MCF 10A (cell line): ENCODE data around the gene ERCC6L2. TPM values are rescaled to one million over a fixed set of nuclear protein-coding genes. Genes with fewer than 3 reads are reported as not detected.

Source experiments
- BruUV-seq: library from RNA; stranded (reverse); fragments of 400-500 nt; replicated peaks from 2 replicates; lab custom pipeline; 2021; lab: Mats Ljungman, UMichigan
- CTCF ChIA-PET: fragments of 300-600 bp; sonication (Branson Sonifier 250); formaldehyde crosslinking; extraction: SDS; loops from one replicate; lab custom pipeline; 2021; ENCODE audit warnings: antibody characterized with exemption, inconsistent platforms; lab: Yijun Ruan, JAX
- POLR2A ChIA-PET: fragments of 300-600, 350-650 bp; sonication (Branson Sonifier 250); formaldehyde crosslinking; extraction: SDS; loops from one replicate; lab custom pipeline; 2020; ENCODE audit warnings: antibody characterized with exemption, inconsistent platforms; lab: Yijun Ruan, JAX
- DNase-seq: peaks from one replicate; pipeline ENCODE4 v3.0.0-alpha.2; 2018; ENCODE audit not compliant: unreplicated experiment
- H3K27ac Mint-ChIP-seq: one replicate; pipeline ENCODE4 v1.8.0; 2022; ENCODE audit warnings: mild to moderate bottlenecking, low read depth, mixed read lengths; ENCODE audit not compliant: unreplicated experiment
- H3K27me3 Mint-ChIP-seq: one replicate; pipeline ENCODE4 v1.8.0; 2022; ENCODE audit warnings: mixed read lengths; ENCODE audit not compliant: insufficient read depth, unreplicated experiment
- H3K36me3 Mint-ChIP-seq: one replicate; pipeline ENCODE4 v1.8.0; 2022; ENCODE audit warnings: mild to moderate bottlenecking, moderate library complexity, mixed read lengths; ENCODE audit not compliant: insufficient read depth, unreplicated experiment
- H3K4me1 Mint-ChIP-seq: one replicate; pipeline ENCODE4 v1.8.0; 2022; ENCODE audit warnings: mixed read lengths; ENCODE audit not compliant: insufficient read depth, unreplicated experiment
- H3K4me3 Mint-ChIP-seq: one replicate; pipeline ENCODE4 v1.8.0; 2022; ENCODE audit warnings: mild to moderate bottlenecking, moderate library complexity, mixed read lengths; ENCODE audit not compliant: unreplicated experiment
- H3K9me3 Mint-ChIP-seq: one replicate; pipeline ENCODE4 v1.8.0; 2022; ENCODE audit warnings: mixed read lengths; ENCODE audit not compliant: unreplicated experiment
- CTCF ChIP-seq: fragments of 200-600 bp; IDR thresholded peaks from one replicate; pipeline ENCODE4 v1.8.0; 2022; ENCODE audit warnings: antibody characterized with exemption, mild to moderate bottlenecking; ENCODE audit not compliant: unreplicated experiment
- intact Hi-C: fragments of 100-400 bp; cut with micrococcal nuclease; formaldehyde crosslinking; loops from 2 replicates; pipeline ENCODE4 v1.14.1; 2022
- total RNA-seq: library from RNA; stranded (reverse); gene quantifications from 2 replicates; pipeline ENCODE4 v1.2.3, GENCODE V29; 2022

Gene ERCC6L2
- total RNA-seq, 1 experiment from 2014 or later = 26.9 TPM

DNA sequence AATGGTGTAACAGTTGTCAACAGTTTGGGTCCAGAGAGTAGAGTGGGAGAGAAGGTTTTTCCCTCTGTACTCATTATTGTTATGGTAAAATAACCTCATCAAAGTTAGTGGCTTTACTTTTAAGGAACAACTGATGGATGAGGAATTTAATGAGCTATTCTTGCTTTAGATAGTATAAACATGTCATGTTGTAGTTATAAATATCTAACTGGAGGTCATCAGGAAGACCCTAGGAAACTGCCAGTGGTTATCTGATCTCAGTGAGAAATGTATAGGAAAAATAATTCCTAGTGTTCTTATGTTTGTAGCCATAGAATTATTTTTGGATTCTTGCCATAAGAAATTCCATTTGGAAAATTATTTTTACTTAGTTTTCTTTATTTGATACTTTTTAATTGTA lies 4.1 kb downstream of the ERCC6L2 start:
- Mint-ChIP-seq H3K4me3 (no peak overlapping the region), H3K9me3 (no peaks in the 10 kb centered on the region), H3K27me3 (no peaks in the 10 kb centered on the region), H3K36me3 (no peaks in the 10 kb centered on the region), H3K4me1 (peaks cover 6% of the 10 kb centered on the region), H3K27ac (no peak overlapping the region)
- POLR2A ChIA-PET = interaction anchor here (1.1 to 1.2 kb wide), 2 partner anchors 10 to 11 kb away, joined by 3 read pairs; no protein-coding TSS in a partner anchor
- no TSS peak for BruUV-seq
- DNase-seq = no peak
- TF ChIP-seq CTCF = no peak
- intact Hi-C loops = loop anchor here (5.0 kb wide), 1 partner anchor 372 kb away; no protein-coding TSS in a partner anchor
- CTCF ChIA-PET = interaction anchor here (0.9 kb wide), 1 partner anchor 274 kb away, joined by 3 read pairs; no protein-coding TSS in a partner anchor

DNA sequence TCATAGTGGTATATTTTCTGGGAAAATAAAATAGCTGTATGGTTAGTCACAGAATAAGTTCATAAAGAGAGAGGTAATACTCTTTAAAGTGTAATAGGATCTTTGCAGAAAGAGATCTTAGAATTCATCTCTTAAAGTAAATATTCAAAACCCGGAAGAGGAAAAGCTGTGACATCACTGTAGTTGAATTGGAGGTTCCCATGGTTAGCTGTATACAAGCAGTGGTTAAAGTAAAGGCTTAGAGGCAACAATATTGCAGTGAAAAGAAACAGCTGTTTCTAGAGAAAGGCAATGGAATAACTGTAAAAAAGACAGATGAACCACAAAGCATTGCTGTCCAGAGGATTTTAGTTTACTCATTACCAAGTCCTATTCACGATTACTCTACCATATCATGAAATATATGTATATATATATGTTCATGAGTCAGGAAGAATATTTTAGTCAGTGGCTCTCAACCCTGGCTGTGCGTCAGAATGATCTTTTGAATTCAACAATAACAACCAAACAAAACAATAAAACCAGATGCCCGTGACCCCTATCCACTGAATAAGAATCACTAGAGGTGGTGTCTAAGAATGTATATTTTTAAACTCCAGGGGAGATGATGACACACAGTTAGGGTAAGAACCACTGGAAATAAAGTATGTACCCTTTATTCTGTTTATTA lies 4.7 kb downstream of the ERCC6L2 start:
- BruUV-seq = no TSS peak
- H3K36me3 Mint-ChIP-seq = peaks cover 4% of the 10 kb centered on the region
- no peak for TF ChIP-seq CTCF
- no peak overlapping the region for H3K4me3 Mint-ChIP-seq
- POLR2A ChIA-PET = interaction anchor here (1.1 to 1.2 kb wide), 2 partner anchors 11 kb away, joined by 3 read pairs; no protein-coding TSS in a partner anchor
- no peaks in the 10 kb centered on the region for H3K27me3 Mint-ChIP-seq
- intact Hi-C loops = no loop called here
- H3K4me1 Mint-ChIP-seq = peaks cover 6% of the 10 kb centered on the region
- CTCF ChIA-PET = interaction anchor here (0.9 kb wide), 1 partner anchor 275 kb away, joined by 3 read pairs; no protein-coding TSS in a partner anchor
- H3K9me3 Mint-ChIP-seq = no peaks in the 10 kb centered on the region
- no peak overlapping the region for H3K27ac Mint-ChIP-seq
- no peak for DNase-seq

- no TSS peak for BruUV-seq
- Mint-ChIP-seq H3K27me3 (no peaks in the 10 kb centered on the region), H3K27ac (no peak overlapping the region), H3K4me1 (no peaks in the 10 kb centered on the region), H3K36me3 (peaks cover 14% of the 10 kb centered on the region), H3K4me3 (no peak overlapping the region), H3K9me3 (no peaks in the 10 kb centered on the region)
- ChIA-PET CTCF (interaction anchor here (1.1 to 1.2 kb wide), 2 partner anchors 9 to 329 kb away, joined by 3 read pairs; no protein-coding TSS in a partner anchor), POLR2A (interaction anchor here (3.6 kb wide), 1 partner anchor 12 kb away, joined by 26 read pairs; the partner anchor contains the start of gene ERCC6L2)
- no peak for DNase-seq
- no peak for TF ChIP-seq CTCF
- intact Hi-C loops = no loop called here
Measured at GRCh38 chr9:95887926-95888497, 12.5 kb downstream of the ERCC6L2 start.

DNA sequence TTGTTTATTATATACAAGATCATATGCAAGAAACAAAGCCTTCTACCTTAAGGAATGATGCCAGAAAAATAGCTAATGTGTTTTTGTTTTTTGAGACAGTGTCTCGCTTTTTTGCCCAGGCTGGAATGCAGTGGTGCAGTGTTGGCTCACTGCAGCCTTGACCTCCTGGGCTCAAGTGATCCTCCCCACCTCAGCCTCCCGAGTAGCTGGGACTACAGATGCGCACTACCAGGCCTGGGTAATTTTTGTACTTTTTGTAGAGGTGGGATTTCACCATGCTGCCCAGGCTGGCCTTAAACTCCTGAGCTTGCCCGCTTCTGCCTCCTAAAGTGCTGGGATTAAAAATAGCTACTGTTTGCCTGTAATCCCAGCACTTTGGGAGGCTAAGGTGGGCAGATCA lies 15.1 kb downstream of the ERCC6L2 start:
- no peak for TF ChIP-seq CTCF
- DNase-seq = no peak
- CTCF ChIA-PET = interaction anchor here (0.8 kb wide), 1 partner anchor 164 kb away, joined by 5 read pairs; no protein-coding TSS in a partner anchor
- no peaks in the 10 kb centered on the region for H3K27me3 Mint-ChIP-seq
- no TSS peak for BruUV-seq
- H3K27ac Mint-ChIP-seq = no peak overlapping the region
- intact Hi-C loops = no loop called here
- H3K4me3 Mint-ChIP-seq = no peak overlapping the region
- H3K9me3 Mint-ChIP-seq = no peaks in the 10 kb centered on the region
- peaks cover 7% of the 10 kb centered on the region for H3K36me3 Mint-ChIP-seq
- H3K4me1 Mint-ChIP-seq = no peaks in the 10 kb centered on the region
- POLR2A ChIA-PET = interaction anchor here (0.6 to 3.6 kb wide), 4 partner anchors 11 to 248 kb away, joined by 3 to 26 read pairs (median 4); partner anchors contain the start of gene ERCC6L2
